H9 (cell line): ENCODE data around the gene TANGO6. TPM values are rescaled to one million over a fixed set of nuclear protein-coding genes. Genes with fewer than 3 reads are reported as not detected.

Experiments used
- DNase-seq: peaks from one replicate; pipeline ENCODE4 v3.0.0-alpha.2; 2017
- H2AFZ ChIP-seq: one replicate; pipeline ENCODE4 v1.6.1; 2013; ENCODE audit warnings: mild to moderate bottlenecking, low read length, control low read depth, moderate library complexity
- H2AK5ac ChIP-seq: 2 replicates; pipeline ENCODE4 v1.6.1; 2013; ENCODE audit warnings: low read length, control low read depth, mixed read lengths; ENCODE audit not compliant: insufficient read length
- H2BK120ac ChIP-seq: one replicate; pipeline ENCODE4 v1.6.1; 2013; ENCODE audit warnings: low read depth, mild to moderate bottlenecking, low read length, control low read depth, inconsistent platforms; ENCODE audit not compliant: poor library complexity, severe bottlenecking
- H2BK12ac ChIP-seq: 2 replicates; pipeline ENCODE4 v1.6.1; 2013; ENCODE audit warnings: low read length, control low read depth, mixed read lengths, low read depth; ENCODE audit not compliant: insufficient read length
- H2BK15ac ChIP-seq: 2 replicates; pipeline ENCODE4 v1.6.1; 2013; ENCODE audit warnings: low read depth, low read length, control low read depth
- H2BK20ac ChIP-seq: one replicate; pipeline ENCODE4 v1.6.1; 2013; ENCODE audit warnings: low read depth, mild to moderate bottlenecking, low read length, control low read depth, inconsistent platforms; ENCODE audit not compliant: poor library complexity, severe bottlenecking
- H2BK5ac ChIP-seq: 2 replicates; pipeline ENCODE4 v1.6.1; 2013; ENCODE audit warnings: low read length, control low read depth, mixed read lengths; ENCODE audit not compliant: insufficient read length
- H3K14ac ChIP-seq: 2 replicates; pipeline ENCODE4 v1.6.1; 2013; ENCODE audit warnings: low read length, control low read depth; ENCODE audit not compliant: insufficient read depth
- H3K18ac ChIP-seq: 2 replicates; pipeline ENCODE4 v1.6.1; 2013; ENCODE audit warnings: low read depth, mild to moderate bottlenecking, mixed read lengths, low read length, control low read depth; ENCODE audit not compliant: insufficient read length
- H3K23ac ChIP-seq: 2 replicates; pipeline ENCODE4 v1.6.1; 2013; ENCODE audit warnings: low read length, control low read depth, mixed read lengths, low read depth; ENCODE audit not compliant: insufficient read length
- H3K23me2 ChIP-seq: 2 replicates; pipeline ENCODE4 v1.6.1; 2013; ENCODE audit warnings: low read depth, mild to moderate bottlenecking, mixed read lengths, low read length, control low read depth; ENCODE audit not compliant: insufficient read length, poor library complexity, severe bottlenecking
- H3K27ac ChIP-seq: 2 replicates; pipeline ENCODE4 v1.5.1; 2013; ENCODE audit warnings: low read length, control low read depth, mixed read lengths, low read depth; ENCODE audit not compliant: insufficient read length
- H3K27me3 ChIP-seq: 2 replicates; pipeline ENCODE4 v1.6.1; 2013; ENCODE audit warnings: low read length, control low read depth, inconsistent platforms; ENCODE audit not compliant: insufficient read depth
- H3K4ac ChIP-seq: 2 replicates; pipeline ENCODE4 v1.6.1; 2013; ENCODE audit warnings: low read depth, mild to moderate bottlenecking, control low read depth, inconsistent platforms, low read length, moderate library complexity
- H3K4me1 ChIP-seq: 2 replicates; pipeline ENCODE4 v1.6.1; 2013; ENCODE audit warnings: low read length, control low read depth, inconsistent platforms; ENCODE audit not compliant: insufficient read depth
- H3K4me2 ChIP-seq: 2 replicates; pipeline ENCODE4 v1.6.1; 2013; ENCODE audit warnings: low read length, control low read depth, mixed read lengths; ENCODE audit not compliant: insufficient read length, insufficient read depth
- H3K56ac ChIP-seq: 2 replicates; pipeline ENCODE4 v1.6.1; 2013; ENCODE audit warnings: low read depth, mild to moderate bottlenecking, mixed read lengths, low read length, control low read depth; ENCODE audit not compliant: insufficient read length
- H3K79me1 ChIP-seq: 2 replicates; pipeline ENCODE4 v1.6.1; 2013; ENCODE audit warnings: low read depth, mild to moderate bottlenecking, moderate library complexity, low read length, control low read depth, inconsistent platforms; ENCODE audit not compliant: insufficient read depth, poor library complexity, severe bottlenecking
- H3K79me2 ChIP-seq: 2 replicates; pipeline ENCODE4 v1.6.1; 2013; ENCODE audit warnings: low read length, control low read depth, inconsistent platforms; ENCODE audit not compliant: insufficient read depth
- H3K9ac ChIP-seq: 2 replicates; pipeline ENCODE4 v1.6.1; 2013; ENCODE audit warnings: low read length, control low read depth, mixed read lengths; ENCODE audit not compliant: insufficient read length; ENCODE audit errors: extremely low read depth
- H3K9me3 ChIP-seq: one replicate; pipeline ENCODE4 v1.6.1; 2013; ENCODE audit warnings: low read depth, low read length, inconsistent platforms; ENCODE audit not compliant: control insufficient read depth
- H3T11ph ChIP-seq: one replicate; pipeline ENCODE4 v1.6.1; 2013; ENCODE audit warnings: mild to moderate bottlenecking, low read length, control low read depth, inconsistent platforms
- H4K20me1 ChIP-seq: one replicate; pipeline ENCODE4 v1.6.1; 2013; ENCODE audit not compliant: control insufficient read depth, insufficient read length, insufficient read depth
- H4K5ac ChIP-seq: 2 replicates; pipeline ENCODE4 v1.6.1; 2013; ENCODE audit warnings: low read depth, mild to moderate bottlenecking, mixed read lengths, low read length, control low read depth; ENCODE audit not compliant: insufficient read length
- H4K8ac ChIP-seq: replicated peaks from 2 replicates; pipeline ENCODE4 v1.6.1; 2013; ENCODE audit warnings: low read length, control low read depth, mixed read lengths, low read depth; ENCODE audit not compliant: insufficient read length
- H4K91ac ChIP-seq: 2 replicates; pipeline ENCODE4 v1.6.1; 2013; ENCODE audit warnings: low read depth, mild to moderate bottlenecking, moderate library complexity, mixed read lengths, low read length, control low read depth; ENCODE audit not compliant: insufficient read length
- H3K27ac Mint-ChIP-seq, 3 experiments: 2 replicates in 2 of 3; 3 replicates in 1 of 3; pipeline ENCODE4 v1.8.0; 2020 to 2021; ENCODE audit warnings: mixed read lengths in 3 of 3, mild to moderate bottlenecking in 1 of 3, moderate library complexity in 1 of 3
- H3K27me3 Mint-ChIP-seq: 2 replicates; pipeline ENCODE4 v1.8.0; 2021; ENCODE audit warnings: low read depth, mild to moderate bottlenecking, moderate library complexity, mixed read lengths
- H3K36me3 Mint-ChIP-seq, 3 experiments: 2 replicates in 2 of 3; 3 replicates in 1 of 3; pipeline ENCODE4 v1.8.0; 2020 to 2021; ENCODE audit warnings: low read depth in 3 of 3, mixed read lengths in 3 of 3; ENCODE audit not compliant: insufficient read depth in 1 of 3
- H3K4me1 Mint-ChIP-seq, 2 experiments: 2 replicates each; pipeline ENCODE4 v1.8.0; 2020; ENCODE audit warnings: mixed read lengths in 2 of 2
- H3K4me3 Mint-ChIP-seq, 2 experiments: 2 replicates in 1 of 2; 3 replicates in 1 of 2; pipeline ENCODE4 v1.8.0; 2020 to 2021; ENCODE audit warnings: mild to moderate bottlenecking in 2 of 2, mixed read lengths in 2 of 2, moderate library complexity in 1 of 2
- H3K9me3 Mint-ChIP-seq, 2 experiments: 2 replicates in 1 of 2; 3 replicates in 1 of 2; pipeline ENCODE4 v1.8.0; 2020; ENCODE audit warnings: mild to moderate bottlenecking in 2 of 2, mixed read lengths in 2 of 2, moderate library complexity in 1 of 2
- CTCF ChIP-seq: fragments of 200-600 bp; sonication (generic); conservative IDR thresholded peaks from 3 replicates; pipeline ENCODE4 v1.8.0; 2021; ENCODE audit warnings: antibody characterized with exemption, mild to moderate bottlenecking
- WGBS: extraction: QIAGEN DNeasy Blood & Tissue Kit; methylation state at CpG from one replicate; pipeline ENCODE4 v1.1.7; 2013; ENCODE audit warnings: missing lambda C conversion rate, low lambda C conversion rate, mixed read lengths; ENCODE audit not compliant: insufficient read length; ENCODE audit errors: extremely low coverage; 5-methylcytosine and 5-hydroxymethylcytosine counted together
- total RNA-seq: library from RNA; stranded (reverse); gene quantifications from 2 replicates; pipeline ENCODE4 v1.2.1, GENCODE V29; 2021

Gene TANGO6
- total RNA-seq, 1 experiment from 2014 or later: 12.0 TPM

DNA sequence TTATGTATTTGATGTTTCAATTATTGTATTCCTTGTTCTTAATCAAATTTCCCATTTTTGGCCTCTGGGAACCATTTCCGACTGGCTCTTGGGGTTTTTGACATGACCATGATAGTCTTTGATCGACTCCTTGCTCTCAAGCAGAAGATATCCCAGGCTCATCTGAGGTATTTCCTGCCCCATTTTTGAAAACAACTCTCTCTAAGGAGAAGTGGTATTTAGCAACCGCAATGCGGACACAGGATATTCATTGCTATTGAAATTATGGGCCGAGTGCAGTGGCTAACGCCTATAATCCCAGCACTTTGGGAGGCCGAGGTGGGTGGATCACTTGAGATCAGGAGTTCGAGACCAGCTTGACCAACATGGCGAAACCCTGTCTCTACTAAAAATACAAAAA is 5.5 kb downstream of the TANGO6 start:
- H3K56ac ChIP-seq: no peak overlapping the region
- H3K27ac ChIP-seq: no peak overlapping the region
- H3T11ph ChIP-seq: no peak overlapping the region
- H3K9me3 ChIP-seq: no peaks in the 10 kb centered on the region
- Mint-ChIP-seq H3K36me3 (no peaks in the 10 kb centered on the region; a peak in 1 of 7 replicates), H3K4me1 (peaks cover 8 to 10% of the 10 kb centered on the region in 2 experiments), H3K27ac (peak overlapping the region in 1 of 3 experiments; percentile 70; a peak in 1 of 7 replicates), H3K27me3 (no peaks in the 10 kb centered on the region), H3K4me3 (no peak overlapping the region), H3K9me3 (no peaks in the 10 kb centered on the region)
- no peak for DNase-seq
- H3K18ac ChIP-seq: no peak overlapping the region
- H3K14ac ChIP-seq: no peak overlapping the region
- no peak overlapping the region for H2AK5ac ChIP-seq
- no peaks in the 10 kb centered on the region for H3K4me1 ChIP-seq
- H3K79me1 ChIP-seq: no peaks in the 10 kb centered on the region
- no peak overlapping the region for H2BK20ac ChIP-seq
- H2BK5ac ChIP-seq: no peak overlapping the region
- no peaks in the 10 kb centered on the region for H3K79me2 ChIP-seq
- no peak overlapping the region for H3K4me2 ChIP-seq
- H3K23me2 ChIP-seq: peaks cover 4% of the 10 kb centered on the region
- H4K5ac ChIP-seq: no peak overlapping the region
- WGBS: no CpG with 5 or more reads among the region's 9 CpGs
- no peak overlapping the region for H4K8ac ChIP-seq
- no peaks in the 10 kb centered on the region for H3K27me3 ChIP-seq
- no peak for TF ChIP-seq CTCF
- H4K91ac ChIP-seq: no peak overlapping the region
- H2BK12ac ChIP-seq: no peak overlapping the region
- H2BK120ac ChIP-seq: no peak overlapping the region
- H2AFZ ChIP-seq: no peak overlapping the region
- H3K9ac ChIP-seq: no peak overlapping the region
- H3K23ac ChIP-seq: no peak overlapping the region
- no peaks in the 10 kb centered on the region for H4K20me1 ChIP-seq
- H2BK15ac ChIP-seq: no peak overlapping the region
- no peak overlapping the region for H3K4ac ChIP-seq
